GM18499 (cell line): ENCODE data around the gene MPZL1.
"Not testable (repeated sequence)": the region's sequence is repeated elsewhere in the genome, so short reads cannot be mapped to it uniquely, and the experiment has no call there.

Source experiments
- ATAC-seq: cut with Tn5 transposase; IDR thresholded peaks from one replicate; pipeline ENCODE4 v1.9.1; 2021; ENCODE audit warnings: moderate number of reproducible peaks; ENCODE audit not compliant: insufficient read depth, unreplicated experiment

MPZL1 gene

GRCh38 chr1:167716000-167716271 is 5.8 kb upstream of the MPZL1 start:
- no peak for ATAC-seq

GRCh38 chr1:167717351-167717750 is 4.4 kb upstream of the MPZL1 start:
- no peak for ATAC-seq

- ATAC-seq, result no peak
Measured at GRCh38 chr1:167718914-167719691, 2.7 kb upstream of the MPZL1 start.

- not testable (repeated sequence) for ATAC-seq
Measured at GRCh38 chr1:167719715-167720421, 1.9 kb upstream of the MPZL1 start.

GRCh38 chr1:167720965-167721616 is 691 bp upstream of the MPZL1 start:
- no peak for ATAC-seq

- peak; percentile 15 for ATAC-seq
Measured at GRCh38 chr1:167722152-167722869, 529 bp downstream of the MPZL1 start.

- no peak for ATAC-seq
Measured at GRCh38 chr1:167722870-167723251, 1.1 kb downstream of the MPZL1 start.

GRCh38 chr1:167723707-167724323 is 2.0 kb downstream of the MPZL1 start:
- no peak for ATAC-seq

- no peak for ATAC-seq
Measured at GRCh38 chr1:167726008-167726407, 4.2 kb downstream of the MPZL1 start.

GRCh38 chr1:167728818-167729410 is 7.1 kb downstream of the MPZL1 start:
- no peak for ATAC-seq

GRCh38 chr1:167734227-167734626 is 12.4 kb downstream of the MPZL1 start:
- no peak for ATAC-seq

GRCh38 chr1:167734841-167735240 is 13.1 kb downstream of the MPZL1 start:
- ATAC-seq, result no peak

- no peak for ATAC-seq
Measured at GRCh38 chr1:167737169-167737568, 15.4 kb downstream of the MPZL1 start.

GRCh38 chr1:167738158-167738557 is 16.4 kb downstream of the MPZL1 start:
- no peak for ATAC-seq

- ATAC-seq, result no peak
Measured at GRCh38 chr1:167739752-167740151, 18.0 kb downstream of the MPZL1 start.

- ATAC-seq, result not testable (repeated sequence)
Measured at GRCh38 chr1:167741103-167741502, 19.3 kb downstream of the MPZL1 start.

- ATAC-seq, result not testable (repeated sequence)
Measured at GRCh38 chr1:167742392-167743057, 20.7 kb downstream of the MPZL1 start.

GRCh38 chr1:167744901-167745300 is 23.1 kb downstream of the MPZL1 start:
- ATAC-seq, result no peak

GRCh38 chr1:167746013-167746672 is 24.4 kb downstream of the MPZL1 start:
- no peak for ATAC-seq
